HepG2 (cell line): ENCODE results near the gene LRP2. TPM values are rescaled to one million over a fixed set of nuclear protein-coding genes. Genes with fewer than 3 reads are reported as not detected.
A peak's percentile ranks its signal among the peaks of the same experiment; 100 is the strongest.

Experiments
- ATAC-seq: fragments of 200-7000 bp; cut with Tn5 transposase; 3 replicates; pipeline ENCODE4 v1.9.1; 2020; ENCODE audit warnings: mild to moderate bottlenecking, moderate library complexity
- BruUV-seq: library from RNA; stranded (reverse); fragments of 400-500 nt; replicated peaks from 2 replicates; lab custom pipeline; 2021; lab: Mats Ljungman, UMichigan
- CTCF ChIA-PET: fragments of 300-600 bp; formaldehyde crosslinking; extraction: SDS; loops from one replicate; lab custom pipeline; 2021; ENCODE audit warnings: low total read pairs, inconsistent platforms, low intra/inter-chr PET ratio; lab: Yijun Ruan, JAX
- POLR2A ChIA-PET: fragments of 350-600 bp; sonication (Branson Sonifier 250); formaldehyde crosslinking; loops from one replicate; lab custom pipeline; 2020; ENCODE audit warnings: antibody characterized with exemption, inconsistent platforms; lab: Yijun Ruan, JAX
- DNase-seq: peaks from one replicate; pipeline ENCODE4 v3.0.0-alpha.2; 2015; ENCODE audit warnings: low spot score
- FAIRE-seq: peaks from 3 replicates; lab custom pipeline; 2011; peaks lifted over from hg19 to GRCh38; lab: Jason Lieb, UNC
- H2AFZ ChIP-seq: one replicate; pipeline ENCODE4 v1.6.1; 2011; ENCODE audit warnings: low read length, inconsistent platforms
- H3K27ac ChIP-seq: fragments of 300-600 bp; 3 replicates; pipeline ENCODE4 v1.8.0; 2011; ENCODE audit warnings: mixed run types, mild to moderate bottlenecking, mixed read lengths, low read length, inconsistent platforms; ENCODE audit not compliant: insufficient read depth; ENCODE audit errors: extremely low read length
- H3K27me3 ChIP-seq, 2 experiments: fragments of 200-600 bp in 1 of 2; 2 replicates in 1 of 2; 3 replicates in 1 of 2; pipeline versions ENCODE4 v1.6.0 to v1.8.0; 2011; ENCODE audit warnings: low read length in 2 of 2, mild to moderate bottlenecking in 2 of 2, moderate library complexity in 2 of 2, inconsistent platforms in 1 of 2; ENCODE audit not compliant: insufficient read depth in 2 of 2, control insufficient read depth in 1 of 2
- H3K36me3 ChIP-seq, 2 experiments: fragments of 200-600 bp in 1 of 2; replicated peaks in 1 of 2; 2 replicates in 1 of 2; 3 replicates in 1 of 2; pipeline versions ENCODE4 v1.5.1 to v1.8.0; 2011; ENCODE audit warnings: low read length in 2 of 2, inconsistent platforms in 1 of 2; ENCODE audit not compliant: insufficient read depth in 2 of 2, control insufficient read depth in 1 of 2
- H3K4me1 ChIP-seq: 2 replicates; pipeline ENCODE4 v1.5.1; 2012; ENCODE audit warnings: low read length, inconsistent platforms; ENCODE audit not compliant: insufficient read depth
- H3K4me2 ChIP-seq: 2 replicates; pipeline ENCODE4 v1.6.0; 2011; ENCODE audit warnings: low read depth, low read length, inconsistent platforms
- H3K4me3 ChIP-seq, 3 experiments: fragments of 200-600 bp in 1 of 3; sonication (generic), shearing (Covaris generic) in 1 of 3; replicated peaks in 1 of 3; 2 replicates each; pipeline ENCODE4 v1.5.1; 2011 to 2016; ENCODE audit warnings: low read length in 3 of 3, inconsistent platforms in 2 of 3, low read depth in 2 of 3, mild to moderate bottlenecking in 2 of 3, control low read depth in 1 of 3, mixed read lengths in 1 of 3; ENCODE audit not compliant: insufficient read depth in 1 of 3
- H3K79me2 ChIP-seq: one replicate; pipeline ENCODE4 v1.6.1; 2011; ENCODE audit warnings: low read length, inconsistent platforms; ENCODE audit not compliant: insufficient read depth
- H3K9ac ChIP-seq: 2 replicates; pipeline ENCODE4 v1.6.0; 2011; ENCODE audit warnings: mild to moderate bottlenecking, low read depth, low read length, inconsistent platforms; ENCODE audit not compliant: insufficient read depth
- H3K9me3 ChIP-seq: 2 replicates; pipeline ENCODE4 v1.5.1; 2012; ENCODE audit warnings: mild to moderate bottlenecking, low read length
- H4K20me1 ChIP-seq: 2 replicates; pipeline ENCODE4 v1.6.0; 2011; ENCODE audit warnings: inconsistent platforms, mild to moderate bottlenecking, low read length, moderate library complexity; ENCODE audit not compliant: insufficient read depth
- CEBPB ChIP-seq: IDR thresholded peaks from 2 replicates; pipeline ENCODE4 v1.6.1; 2011; ENCODE audit warnings: low read depth, low read length, improper control_type of control experiment, borderline replicate concordance
- CEBPG ChIP-seq: IDR thresholded peaks from 2 replicates; pipeline ENCODE4 v1.6.1; 2016
- GFI1 ChIP-seq: sonication (generic); formaldehyde crosslinking; IDR thresholded peaks from 2 replicates; pipeline ENCODE4 v1.5.0; 2020; ENCODE audit warnings: missing genetic modification reagents, mild to moderate bottlenecking, borderline replicate concordance
- MIXL1 ChIP-seq: IDR thresholded peaks from 2 replicates; pipeline ENCODE4 v1.6.1; 2016
- SCMH1 ChIP-seq: sonication (generic); formaldehyde crosslinking; IDR thresholded peaks from 2 replicates; pipeline ENCODE4 v1.9.0; 2021; ENCODE audit warnings: missing genetic modification reagents, mild to moderate bottlenecking, borderline replicate concordance
- STAG1 ChIP-seq: sonication (generic); formaldehyde crosslinking; IDR thresholded peaks from 2 replicates; pipeline ENCODE4 v1.4.0; 2020; ENCODE audit warnings: missing genetic modification reagents
- TCF7 ChIP-seq: sonication (generic); IDR thresholded peaks from 2 replicates; pipeline ENCODE4 v1.6.1; 2016; ENCODE audit warnings: antibody characterized with exemption, low read depth
- ZNF441 ChIP-seq: sonication (generic); formaldehyde crosslinking; IDR thresholded peaks from 2 replicates; pipeline ENCODE4 v1.7.0; 2021; ENCODE audit warnings: missing genetic modification reagents, borderline replicate concordance
- ZNF460 ChIP-seq: sonication (generic); formaldehyde crosslinking; IDR thresholded peaks from 2 replicates; pipeline ENCODE4 v1.5.1; 2020; ENCODE audit warnings: missing genetic modification reagents, mild to moderate bottlenecking, borderline replicate concordance
- ZNF552 ChIP-seq: sonication (generic); formaldehyde crosslinking; IDR thresholded peaks from 2 replicates; pipeline ENCODE4 v1.9.0; 2022; ENCODE audit warnings: missing genetic modification reagents, mild to moderate bottlenecking, borderline replicate concordance
- ZNF7 ChIP-seq: IDR thresholded peaks from 2 replicates; pipeline ENCODE4 v1.6.1; 2016; ENCODE audit warnings: missing biosample characterization, missing genetic modification reagents
- ZNF780A ChIP-seq: sonication (generic); formaldehyde crosslinking; IDR thresholded peaks from 2 replicates; pipeline ENCODE4 v1.8.0; 2022; ENCODE audit warnings: mild to moderate bottlenecking, missing genetic modification reagents, moderate library complexity
- ZNF788 ChIP-seq: sonication (generic); formaldehyde crosslinking; IDR thresholded peaks from 2 replicates; pipeline ENCODE4 v1.5.0; 2020; ENCODE audit warnings: mild to moderate bottlenecking, missing genetic modification reagents, borderline replicate concordance
- WGBS: methylation state at CpG from one replicate; pipeline ENCODE4 v1.1.6; 2017; ENCODE audit warnings: low lambda C conversion rate; 5-methylcytosine and 5-hydroxymethylcytosine counted together
- in situ Hi-C: cut with HindIII; loops from 2 replicates; pipeline ENCODE4 v1.10.0; 2017; ENCODE audit warnings: low pct_unique_long_range_greater_than_20kb; ENCODE audit not compliant: extremely low pct_ligation_motif_present
- intact Hi-C: fragments of 100-400 bp; cut with micrococcal nuclease; formaldehyde crosslinking; loops from one replicate; pipeline ENCODE4 v1.10.0; 2022; ENCODE audit not compliant: unreplicated experiment
- polyA plus RNA-seq, 8 experiments: library from polyadenylated mRNA; depleted of rRNA in 3 of 8; stranded (reverse) in 7 of 8; unstranded in 1 of 8; fragments of >200 nt; fragmentation: Illumina TruSeq in 4 of 8; extraction: Trizol in 4 of 8; gene quantifications; 2 replicates each; pipeline versions ENCODE4 v1.2.1 to v1.2.3, GENCODE V29; 2011 to 2016; ENCODE audit warnings: low read depth in 4 of 8, missing spikeins in 1 of 8, mixed read lengths in 1 of 8; ENCODE audit not compliant: insufficient read depth in 1 of 8
- total RNA-seq, 5 experiments: library from RNA; depleted of rRNA; stranded (reverse); fragments of >200 nt; fragmentation: Illumina TruSeq; extraction: Trizol; gene quantifications; 2 replicates each; pipeline ENCODE4 v1.2.3, GENCODE V29; 2016; ENCODE audit warnings: low read depth in 1 of 5
- TF ChIP-seq, protein P1 (sequence below): sonication (generic); formaldehyde crosslinking; IDR thresholded peaks from 2 replicates; pipeline ENCODE4 v1.5.0; 2020; ENCODE audit warnings: mild to moderate bottlenecking, missing genetic modification reagents, moderate library complexity
- TF ChIP-seq, protein P2 (sequence below): sonication (generic); formaldehyde crosslinking; IDR thresholded peaks from 2 replicates; pipeline ENCODE4 v1.4.0; 2020; ENCODE audit warnings: missing genetic modification reagents
- TF ChIP-seq, protein P3 (sequence below): sonication (generic); formaldehyde crosslinking; IDR thresholded peaks from 2 replicates; pipeline ENCODE4 v1.9.0; 2022; ENCODE audit warnings: low read depth, missing genetic modification reagents

The LRP2 gene
- total and polyA plus RNA-seq, 2 of the 13 experiments (the other 11 are each of a cell fraction or from before 2014, with no cell fraction given): 0.03 to 0.15 TPM

DNA sequence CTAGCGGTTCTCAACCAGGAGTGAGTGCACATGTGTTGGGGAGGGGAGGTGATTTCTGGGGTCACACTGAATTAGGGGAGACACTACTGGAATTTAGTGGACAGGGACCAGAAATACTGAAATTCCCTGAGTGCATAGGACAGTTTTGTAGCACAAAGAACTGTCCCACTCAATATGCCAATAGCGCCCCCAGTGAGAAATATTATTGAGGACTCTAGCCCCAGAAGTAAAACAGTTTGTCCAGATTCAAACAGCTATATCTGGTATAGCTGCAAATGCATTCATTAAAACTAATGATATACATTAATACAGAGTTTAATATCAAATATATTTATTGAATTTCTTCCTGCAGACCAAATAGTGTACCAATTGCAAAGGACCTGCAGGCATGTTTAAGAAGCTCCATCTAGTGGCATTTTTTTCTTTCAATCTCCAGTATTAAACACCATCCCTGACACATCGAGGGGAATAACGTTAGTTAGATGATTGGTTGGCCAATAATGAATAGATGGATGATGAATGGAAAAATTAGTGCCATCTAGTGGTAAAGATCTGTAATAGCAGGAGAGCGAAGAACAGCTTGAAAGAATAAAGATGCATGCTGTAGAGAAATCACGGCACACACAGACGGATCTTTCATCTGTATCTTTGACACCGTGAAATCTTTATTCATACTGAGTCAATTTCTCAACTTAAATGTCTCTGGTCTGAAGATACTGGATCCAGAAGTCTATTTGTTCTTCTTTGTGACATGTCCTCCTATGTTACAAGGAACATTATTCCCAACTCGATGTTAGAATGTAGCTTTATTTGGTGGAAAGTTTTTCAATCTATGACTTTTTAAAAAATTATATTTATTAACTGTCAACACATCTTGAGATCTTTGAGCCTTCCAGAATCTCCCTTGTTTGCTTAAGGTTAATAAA lies 230.5 kb downstream of the LRP2 start:
- WGBS: 19% methylated on average over 9 of the region's 9 CpGs
- Histone ChIP-seq H3K4me2 (no peak overlapping the region), H3K27ac (no peak overlapping the region), H3K4me3 (no peak overlapping the region), H3K27me3 (peaks cover 0 to 11% of the 10 kb centered on the region in 2 experiments; a peak in 3 of 5 replicates), H3K9me3 (no peaks in the 10 kb centered on the region), H2AFZ (no peak overlapping the region), H3K4me1 (no peaks in the 10 kb centered on the region), H3K36me3 (no peaks in the 10 kb centered on the region), H3K9ac (no peak overlapping the region), H4K20me1 (no peaks in the 10 kb centered on the region), H3K79me2 (no peaks in the 10 kb centered on the region)
- ATAC-seq (peak; percentile 59), FAIRE-seq (peak; percentile 72), DNase-seq (peak; percentile 40)
- POLR2A ChIA-PET: no interaction called here
- intact Hi-C loops: loop anchor here (1.0 to 2.0 kb wide), 2 partner anchors 23 to 171 kb away; no protein-coding TSS in a partner anchor
- CTCF ChIA-PET: interaction anchor here (1.2 to 2.1 kb wide), 3 partner anchors 22 to 173 kb away, joined by 5 to 19 read pairs (median 8); no protein-coding TSS in a partner anchor
- no TSS peak for BruUV-seq
- in situ Hi-C loops: no loop called here
- TF ChIP-seq, protein P1, sequence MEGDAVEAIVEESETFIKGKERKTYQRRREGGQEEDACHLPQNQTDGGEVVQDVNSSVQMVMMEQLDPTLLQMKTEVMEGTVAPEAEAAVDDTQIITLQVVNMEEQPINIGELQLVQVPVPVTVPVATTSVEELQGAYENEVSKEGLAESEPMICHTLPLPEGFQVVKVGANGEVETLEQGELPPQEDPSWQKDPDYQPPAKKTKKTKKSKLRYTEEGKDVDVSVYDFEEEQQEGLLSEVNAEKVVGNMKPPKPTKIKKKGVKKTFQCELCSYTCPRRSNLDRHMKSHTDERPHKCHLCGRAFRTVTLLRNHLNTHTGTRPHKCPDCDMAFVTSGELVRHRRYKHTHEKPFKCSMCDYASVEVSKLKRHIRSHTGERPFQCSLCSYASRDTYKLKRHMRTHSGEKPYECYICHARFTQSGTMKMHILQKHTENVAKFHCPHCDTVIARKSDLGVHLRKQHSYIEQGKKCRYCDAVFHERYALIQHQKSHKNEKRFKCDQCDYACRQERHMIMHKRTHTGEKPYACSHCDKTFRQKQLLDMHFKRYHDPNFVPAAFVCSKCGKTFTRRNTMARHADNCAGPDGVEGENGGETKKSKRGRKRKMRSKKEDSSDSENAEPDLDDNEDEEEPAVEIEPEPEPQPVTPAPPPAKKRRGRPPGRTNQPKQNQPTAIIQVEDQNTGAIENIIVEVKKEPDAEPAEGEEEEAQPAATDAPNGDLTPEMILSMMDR (CRISPR knock-in tag): peak; percentile 79
- TF ChIP-seq MIXL1 (CRISPR knock-in tag) (peak; percentile 41; the same call in 1 of the 2 replicates), ZNF788 (CRISPR knock-in tag) (no peak), ZNF780A (CRISPR knock-in tag) (no peak), ZNF552 (CRISPR knock-in tag) (no peak), STAG1 (CRISPR knock-in tag) (peak; percentile 28), ZNF441 (no peak), GFI1 (CRISPR knock-in tag) (no peak), CEBPG (CRISPR knock-in tag) (0 out of 2 replicates have a peak, but pooled peaks have one; percentile 18), ZNF460 (no peak), SCMH1 (CRISPR knock-in tag) (no peak), CEBPB (peak; percentile 14; the same call in 1 of the 2 replicates), TCF7 (no peak), ZNF7 (no peak)
- TF ChIP-seq, protein P2, sequence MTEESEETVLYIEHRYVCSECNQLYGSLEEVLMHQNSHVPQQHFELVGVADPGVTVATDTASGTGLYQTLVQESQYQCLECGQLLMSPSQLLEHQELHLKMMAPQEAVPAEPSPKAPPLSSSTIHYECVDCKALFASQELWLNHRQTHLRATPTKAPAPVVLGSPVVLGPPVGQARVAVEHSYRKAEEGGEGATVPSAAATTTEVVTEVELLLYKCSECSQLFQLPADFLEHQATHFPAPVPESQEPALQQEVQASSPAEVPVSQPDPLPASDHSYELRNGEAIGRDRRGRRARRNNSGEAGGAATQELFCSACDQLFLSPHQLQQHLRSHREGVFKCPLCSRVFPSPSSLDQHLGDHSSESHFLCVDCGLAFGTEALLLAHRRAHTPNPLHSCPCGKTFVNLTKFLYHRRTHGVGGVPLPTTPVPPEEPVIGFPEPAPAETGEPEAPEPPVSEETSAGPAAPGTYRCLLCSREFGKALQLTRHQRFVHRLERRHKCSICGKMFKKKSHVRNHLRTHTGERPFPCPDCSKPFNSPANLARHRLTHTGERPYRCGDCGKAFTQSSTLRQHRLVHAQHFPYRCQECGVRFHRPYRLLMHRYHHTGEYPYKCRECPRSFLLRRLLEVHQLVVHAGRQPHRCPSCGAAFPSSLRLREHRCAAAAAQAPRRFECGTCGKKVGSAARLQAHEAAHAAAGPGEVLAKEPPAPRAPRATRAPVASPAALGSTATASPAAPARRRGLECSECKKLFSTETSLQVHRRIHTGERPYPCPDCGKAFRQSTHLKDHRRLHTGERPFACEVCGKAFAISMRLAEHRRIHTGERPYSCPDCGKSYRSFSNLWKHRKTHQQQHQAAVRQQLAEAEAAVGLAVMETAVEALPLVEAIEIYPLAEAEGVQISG: no peak
- TF ChIP-seq, protein P3, sequence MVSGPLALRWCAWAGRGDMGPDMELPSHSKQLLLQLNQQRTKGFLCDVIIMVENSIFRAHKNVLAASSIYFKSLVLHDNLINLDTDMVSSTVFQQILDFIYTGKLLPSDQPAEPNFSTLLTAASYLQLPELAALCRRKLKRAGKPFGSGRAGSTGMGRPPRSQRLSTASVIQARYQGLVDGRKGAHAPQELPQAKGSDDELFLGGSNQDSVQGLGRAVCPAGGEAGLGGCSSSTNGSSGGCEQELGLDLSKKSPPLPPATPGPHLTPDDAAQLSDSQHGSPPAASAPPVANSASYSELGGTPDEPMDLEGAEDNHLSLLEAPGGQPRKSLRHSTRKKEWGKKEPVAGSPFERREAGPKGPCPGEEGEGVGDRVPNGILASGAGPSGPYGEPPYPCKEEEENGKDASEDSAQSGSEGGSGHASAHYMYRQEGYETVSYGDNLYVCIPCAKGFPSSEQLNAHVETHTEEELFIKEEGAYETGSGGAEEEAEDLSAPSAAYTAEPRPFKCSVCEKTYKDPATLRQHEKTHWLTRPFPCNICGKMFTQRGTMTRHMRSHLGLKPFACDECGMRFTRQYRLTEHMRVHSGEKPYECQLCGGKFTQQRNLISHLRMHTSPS (CRISPR knock-in tag): no peak
